ENCODE results near the gene UNC5C.

DNA sequence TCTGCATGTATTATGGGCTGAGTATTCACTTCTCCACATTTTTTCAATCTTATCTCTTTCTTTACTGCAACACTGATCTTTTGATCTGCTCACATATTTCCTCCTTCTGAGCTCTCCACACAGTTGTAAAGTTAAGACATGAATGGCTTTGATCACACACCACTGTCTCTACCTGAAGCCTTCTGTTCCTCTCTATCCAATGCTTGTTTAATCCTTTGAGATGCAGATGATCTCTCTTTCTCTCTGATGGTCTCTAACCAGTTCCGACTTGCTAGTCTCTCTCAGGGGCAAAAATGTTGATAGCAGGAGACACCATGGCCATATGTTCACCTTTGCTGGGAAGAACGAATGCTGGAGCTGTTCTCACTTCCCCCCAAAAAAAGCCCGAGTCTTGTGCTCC lies 162.4 kb downstream of the UNC5C start:
- TF ChIP-seq POLR2A (IDR thresholded peaks at IDR 0.05; ENCODE audit: low read length) (no peak), GATA1 (IDR thresholded peaks at IDR 0.05; ENCODE audit: low read depth, low read length) (no peak)

Data from erythroblast (primary cell).